ENCODE data around the gene KRT34. TPM values are rescaled to one million over a fixed set of nuclear protein-coding genes. Genes with fewer than 3 reads are reported as not detected.
"Not testable (repeated sequence)": the region's sequence is repeated elsewhere in the genome, so short reads cannot be mapped to it uniquely, and the experiment has no call there.

Gene KRT34
- total and polyA plus RNA-seq, 2 experiments from 2014 or later, result 39.8 to 77.8 TPM

DNA sequence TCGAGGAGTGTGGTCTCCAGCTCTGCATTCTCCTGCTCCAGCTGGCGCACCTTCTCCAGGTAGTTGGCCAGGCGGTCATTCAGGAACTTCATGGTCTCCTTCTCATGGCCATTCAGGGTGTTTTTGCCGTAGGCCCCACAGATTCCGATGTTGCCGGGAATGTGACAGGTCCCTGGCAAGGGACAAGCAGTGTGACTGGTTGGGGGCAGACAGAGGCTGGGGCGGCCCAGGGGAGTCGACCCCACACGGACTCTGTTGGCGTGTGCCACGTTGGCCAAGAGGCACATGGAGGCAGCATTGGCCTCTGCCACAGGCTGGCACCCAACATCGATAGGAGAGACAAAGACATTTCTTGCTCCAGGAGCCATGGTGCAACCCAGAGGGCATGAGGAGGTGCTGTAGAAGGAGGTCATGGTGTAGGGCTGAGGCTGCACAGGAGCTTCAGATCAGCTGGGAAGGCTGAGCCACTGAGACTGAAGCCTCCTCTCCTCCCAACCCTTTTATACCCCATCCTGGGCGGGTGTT lies 42.1 kb upstream of the KRT34 start, which contains the start of gene KRT37:
KRT37 (minus strand) TSS at position 475 of the 525 bp plus-strand sequence; CDS start at position 413, 62 bp downstream.
- peaks cover 20% of the 10 kb centered on the region for H3K4me1 ChIP-seq (ENCODE audit: insufficient read depth)
- H3F3A ChIP-seq (ENCODE audit: insufficient read depth), result no peaks in the 10 kb centered on the region
- no peaks in the 10 kb centered on the region for H4K20me1 ChIP-seq (ENCODE audit: insufficient read depth)
- H3K9ac ChIP-seq, result no peak within 1 kb of the TSS
- 75 to 85% methylated on average over 13 of the region's 13 CpGs for WGBS, 2 experiments (ENCODE audit: low coverage in 1 of 2, low lambda C conversion rate in 2 of 2, missing lambda C conversion rate in 2 of 2)
- no peak within 1 kb of the TSS for H2AFZ ChIP-seq
- no peaks in the 10 kb centered on the region for H3K27me3 ChIP-seq (replicated peaks; ENCODE audit: insufficient read depth)
- no peaks in the 10 kb centered on the region for H3K36me3 ChIP-seq (ENCODE audit: low read depth)
- no peak for DNase-seq
- no peaks in the 10 kb centered on the region for H3K79me2 ChIP-seq (ENCODE audit: insufficient read depth)
- no peak within 1 kb of the TSS for H3K27ac ChIP-seq
- no peak within 1 kb of the TSS for H3K4me3 ChIP-seq
- no peaks in the 10 kb centered on the region for H3K9me2 ChIP-seq (ENCODE audit: insufficient read depth)
- H3K9me3 ChIP-seq (ENCODE audit: low read depth), result no peaks in the 10 kb centered on the region
- in situ Hi-C loops (cut with MboI), result no loop called here
- no peak within 1 kb of the TSS for H3K4me2 ChIP-seq (ENCODE audit: unreplicated experiment)
- no peak for TF ChIP-seq EZH2phosphoT487 (IDR thresholded peaks at IDR 0.05; ENCODE audit: insufficient read depth, low read depth)
- no peak for TF ChIP-seq EZH2 (IDR thresholded peaks at IDR 0.05; ENCODE audit: insufficient read depth, poor library complexity, severe bottlenecking)

DNA sequence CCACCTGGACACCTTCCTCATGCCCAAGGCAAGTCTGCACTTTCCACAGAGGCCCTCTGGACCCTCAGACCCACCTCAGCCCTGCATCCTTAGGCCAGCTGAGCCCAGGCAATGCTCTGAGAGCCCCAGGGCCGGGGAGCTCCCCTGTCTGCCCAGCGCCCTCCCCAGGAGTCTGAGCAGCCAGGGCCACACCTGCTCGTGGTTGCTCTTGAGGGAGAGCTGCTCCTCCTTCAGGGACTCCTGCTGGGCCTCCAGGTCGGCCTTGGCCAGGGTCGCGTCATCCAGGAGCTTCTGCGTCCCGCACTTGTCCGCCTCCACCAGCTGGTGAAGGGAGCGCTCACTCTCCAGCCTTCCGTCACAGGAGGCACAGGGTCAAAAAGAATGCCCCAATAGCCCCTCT lies 40.5 kb upstream of the KRT34 start:
- peaks cover 29% of the 10 kb centered on the region for H3K4me1 ChIP-seq (ENCODE audit: insufficient read depth)
- in situ Hi-C loops (cut with MboI); H4K20me1 ChIP-seq (ENCODE audit: insufficient read depth); H3K9ac ChIP-seq; H3K4me3 ChIP-seq; H2AFZ ChIP-seq; H3K9me3 ChIP-seq (ENCODE audit: low read depth); H3K79me2 ChIP-seq (ENCODE audit: insufficient read depth); H3K27me3 ChIP-seq (replicated peaks; ENCODE audit: insufficient read depth); DNase-seq; H3K4me2 ChIP-seq (ENCODE audit: unreplicated experiment); H3F3A ChIP-seq (ENCODE audit: insufficient read depth); H3K9me2 ChIP-seq (ENCODE audit: insufficient read depth); H3K36me3 ChIP-seq (ENCODE audit: low read depth); H3K27ac ChIP-seq: not testable (repeated sequence)
- 90 to 98% methylated on average over 10 to 11 of the region's 11 CpGs for WGBS, 2 experiments (ENCODE audit: low coverage in 1 of 2, low lambda C conversion rate in 2 of 2, missing lambda C conversion rate in 2 of 2)

DNA sequence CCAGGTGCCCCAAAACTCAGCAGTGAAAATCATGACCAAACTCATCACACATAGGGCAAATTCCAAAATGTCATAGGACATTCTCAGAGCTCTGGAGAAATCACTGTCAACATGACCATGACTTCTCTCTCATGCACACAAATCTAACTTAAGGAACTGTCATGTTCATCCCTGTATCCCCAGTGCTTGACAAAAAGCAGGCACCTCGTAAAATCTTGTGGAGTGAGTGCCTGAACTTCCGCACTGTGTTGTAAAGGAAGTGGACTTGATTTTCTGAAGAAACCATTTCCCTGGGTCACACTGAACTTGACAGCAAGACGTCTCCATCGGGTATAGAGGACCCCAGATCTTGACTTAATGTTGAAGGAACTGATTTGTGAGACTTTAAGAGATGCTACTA lies 39.5 kb upstream of the KRT34 start:
- Histone ChIP-seq H3K9me3 (ENCODE audit: low read depth) (no peaks in the 10 kb centered on the region), H3K27me3 (replicated peaks; ENCODE audit: insufficient read depth) (no peaks in the 10 kb centered on the region), H3K36me3 (ENCODE audit: low read depth) (no peaks in the 10 kb centered on the region), H3K4me3 (no peak overlapping the region), H2AFZ (no peak overlapping the region), H3K27ac (no peak overlapping the region), H3K9me2 (ENCODE audit: insufficient read depth) (no peaks in the 10 kb centered on the region), H3F3A (ENCODE audit: insufficient read depth) (no peaks in the 10 kb centered on the region), H3K79me2 (ENCODE audit: insufficient read depth) (no peaks in the 10 kb centered on the region), H3K4me1 (ENCODE audit: insufficient read depth) (peaks cover 33% of the 10 kb centered on the region), H4K20me1 (ENCODE audit: insufficient read depth) (no peaks in the 10 kb centered on the region), H3K4me2 (ENCODE audit: unreplicated experiment) (no peak overlapping the region), H3K9ac (no peak overlapping the region)
- no peak for DNase-seq
- TF ChIP-seq EZH2phosphoT487 (IDR thresholded peaks at IDR 0.05; ENCODE audit: insufficient read depth, low read depth) (no peak), EZH2 (IDR thresholded peaks at IDR 0.05; ENCODE audit: insufficient read depth, poor library complexity, severe bottlenecking) (no peak)
- WGBS, 2 experiments (ENCODE audit: low coverage in 1 of 2, low lambda C conversion rate in 2 of 2, missing lambda C conversion rate in 2 of 2), result 53 to 54% methylated on average over 4 of the region's 4 CpGs
- in situ Hi-C loops (cut with MboI), result no loop called here

DNA sequence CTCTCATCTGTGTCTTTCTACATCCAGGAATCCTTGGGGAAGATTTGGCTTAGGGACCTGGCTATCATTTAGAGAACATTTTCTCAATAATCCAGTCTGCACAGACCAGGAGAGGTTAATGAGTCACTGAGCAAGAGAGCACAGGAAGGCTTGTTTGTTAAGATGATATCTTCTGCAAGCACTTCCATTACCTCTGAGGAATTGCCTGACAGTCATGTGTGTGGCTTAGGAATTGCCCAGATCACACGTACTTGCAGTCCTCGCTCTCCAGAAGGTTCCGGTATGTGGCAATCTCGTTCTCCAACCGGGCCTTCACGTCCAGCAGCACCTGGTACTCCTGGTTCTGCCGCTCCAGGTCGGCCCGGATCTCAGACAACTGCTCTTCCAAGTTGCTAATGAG lies 39.0 kb upstream of the KRT34 start:
- no peaks in the 10 kb centered on the region for H3K9me3 ChIP-seq (ENCODE audit: low read depth)
- no peak overlapping the region for H3K9ac ChIP-seq
- no peak overlapping the region for H2AFZ ChIP-seq
- H3K4me2 ChIP-seq (ENCODE audit: unreplicated experiment), result peak overlapping the region; percentile 38
- peaks cover 38% of the 10 kb centered on the region for H3K4me1 ChIP-seq (ENCODE audit: insufficient read depth)
- no peaks in the 10 kb centered on the region for H3K9me2 ChIP-seq (ENCODE audit: insufficient read depth)
- no peak overlapping the region for H3K4me3 ChIP-seq
- H3K36me3 ChIP-seq (ENCODE audit: low read depth), result no peaks in the 10 kb centered on the region
- WGBS, 2 experiments (ENCODE audit: low coverage in 1 of 2, low lambda C conversion rate in 2 of 2, missing lambda C conversion rate in 2 of 2), result 67 to 72% methylated on average over 9 of the region's 9 CpGs
- no peaks in the 10 kb centered on the region for H4K20me1 ChIP-seq (ENCODE audit: insufficient read depth)
- H3K27me3 ChIP-seq (replicated peaks; ENCODE audit: insufficient read depth), result no peaks in the 10 kb centered on the region
- no peaks in the 10 kb centered on the region for H3F3A ChIP-seq (ENCODE audit: insufficient read depth)
- peak; percentile 65 for DNase-seq
- H3K79me2 ChIP-seq (ENCODE audit: insufficient read depth), result no peaks in the 10 kb centered on the region
- TF ChIP-seq EZH2phosphoT487 (IDR thresholded peaks at IDR 0.05; ENCODE audit: insufficient read depth, low read depth), result no peak
- no peak for TF ChIP-seq EZH2 (IDR thresholded peaks at IDR 0.05; ENCODE audit: insufficient read depth, poor library complexity, severe bottlenecking)
- no peak overlapping the region for H3K27ac ChIP-seq
- in situ Hi-C loops (cut with MboI), result no loop called here

DNA sequence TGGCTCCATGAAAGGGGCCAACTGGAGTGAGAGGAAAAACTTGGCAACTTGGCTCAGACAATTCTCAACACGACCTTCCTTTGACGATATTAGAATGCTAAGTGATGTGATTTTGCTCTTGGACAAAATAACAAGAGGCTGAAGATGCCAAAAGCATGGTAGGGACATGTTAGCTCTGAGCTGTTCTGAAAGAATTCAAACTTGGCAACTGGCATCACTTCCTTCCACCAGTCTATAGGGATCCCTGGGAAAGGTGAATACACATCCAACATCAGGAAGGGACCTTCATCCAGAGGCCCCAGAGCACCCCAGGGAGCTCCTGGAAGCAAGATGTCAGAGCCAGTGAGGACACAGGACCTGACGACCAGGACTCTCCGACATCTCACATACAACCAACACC lies 38.0 kb upstream of the KRT34 start:
- Histone ChIP-seq H3K4me1 (ENCODE audit: insufficient read depth) (peaks cover 48% of the 10 kb centered on the region), H3K36me3 (ENCODE audit: low read depth) (no peaks in the 10 kb centered on the region), H3K27me3 (replicated peaks; ENCODE audit: insufficient read depth) (no peaks in the 10 kb centered on the region), H3K27ac (no peak overlapping the region), H3K4me3 (no peak overlapping the region), H3K9me2 (ENCODE audit: insufficient read depth) (no peaks in the 10 kb centered on the region), H2AFZ (no peak overlapping the region), H3K9me3 (ENCODE audit: low read depth) (no peaks in the 10 kb centered on the region), H3K9ac (no peak overlapping the region), H4K20me1 (ENCODE audit: insufficient read depth) (no peaks in the 10 kb centered on the region), H3K4me2 (ENCODE audit: unreplicated experiment) (no peak overlapping the region), H3K79me2 (ENCODE audit: insufficient read depth) (no peaks in the 10 kb centered on the region), H3F3A (ENCODE audit: insufficient read depth) (no peaks in the 10 kb centered on the region)
- WGBS, 2 experiments (ENCODE audit: low coverage in 1 of 2, low lambda C conversion rate in 2 of 2, missing lambda C conversion rate in 2 of 2), result 58 to 59% methylated on average over 4 of the region's 4 CpGs
- peak; percentile 63 for DNase-seq
- no peak for TF ChIP-seq EZH2 (IDR thresholded peaks at IDR 0.05; ENCODE audit: insufficient read depth, poor library complexity, severe bottlenecking)
- no peak for TF ChIP-seq EZH2phosphoT487 (IDR thresholded peaks at IDR 0.05; ENCODE audit: insufficient read depth, low read depth)
- in situ Hi-C loops (cut with MboI), result no loop called here

Data from GM23248 (cell line).